ENCODE results near the gene ANKH. TPM values are rescaled to one million over a fixed set of nuclear protein-coding genes. Genes with fewer than 3 reads are reported as not detected.

ANKH gene
- total and polyA plus RNA-seq, 2 donors (not counting 1 experiment from before 2014, with no cell fraction given): 13.7 to 71.1 TPM

DNA sequence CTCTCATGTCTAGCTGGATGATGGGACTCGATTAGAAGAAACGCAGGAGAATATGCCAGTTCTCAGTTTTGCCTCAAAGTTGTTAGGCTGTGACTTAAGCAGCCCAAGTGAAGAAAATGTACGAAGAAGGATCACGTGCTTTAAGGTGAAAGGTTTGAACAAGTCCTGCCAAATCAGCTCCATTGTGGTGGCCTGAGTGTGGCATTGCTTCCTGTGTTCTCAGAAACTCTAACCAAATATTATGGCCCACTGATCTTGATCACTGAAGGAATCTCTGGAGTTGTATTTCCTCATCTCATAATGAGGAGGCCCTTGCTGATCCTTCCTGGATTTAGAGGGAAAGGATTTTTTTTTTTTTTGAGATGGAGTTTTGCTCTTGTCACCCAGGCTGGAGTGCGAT lies 163.0 kb downstream of the ANKH start:
- peaks cover 2 to 54% of the 10 kb centered on the region in 2 experiments for H3K36me3 ChIP-seq (replicated peaks in 1 of 2; ENCODE audit: control extremely low read depth in 1 of 2, control insufficient read depth in 1 of 2, extremely low read depth in 1 of 2, insufficient read depth in 2 of 2, low read length in 1 of 2)
- H4K20me1 ChIP-seq (ENCODE audit: control insufficient read depth, insufficient read depth, low read length, poor library complexity, severe bottlenecking): no peaks in the 10 kb centered on the region
- peaks cover 15 to 16% of the 10 kb centered on the region in 2 donors for H3K4me1 ChIP-seq (ENCODE audit: control insufficient read depth in 2 of 2, insufficient read depth in 2 of 2, low read length in 2 of 2)
- no peak for DNase-seq
- WGBS (ENCODE audit: insufficient coverage): 92% methylated on average over 4 of the region's 5 CpGs
- H3K27ac ChIP-seq (ENCODE audit: low read length in 2 of 2): peak overlapping the region in 1 of 2 donors; percentile 75
- POLR2A ChIA-PET: no interaction called here
- Mint-ChIP-seq H3K27ac (peak overlapping the region; percentile 39), H3K4me3 (no peak overlapping the region), H3K27me3 (no peaks in the 10 kb centered on the region), H3K9me3 (ENCODE audit: insufficient read depth) (no peaks in the 10 kb centered on the region), H3K4me1 (peaks cover 27% of the 10 kb centered on the region)
- H3K4me2 ChIP-seq (replicated peaks; ENCODE audit: low read depth, low read length, poor library complexity, severe bottlenecking): no peak overlapping the region
- no peak overlapping the region for H2AFZ ChIP-seq (ENCODE audit: insufficient read depth, low read depth, low read length, poor library complexity, severe bottlenecking)
- no peak for ATAC-seq (ENCODE audit: low read depth)
- H3K27me3 ChIP-seq (replicated peaks in 1 of 4; ENCODE audit: control extremely low read depth in 1 of 4, control insufficient read depth in 3 of 4, insufficient read depth in 4 of 4, low read length in 3 of 4): no peaks in the 10 kb centered on the region
- H3K79me2 ChIP-seq (ENCODE audit: control insufficient read depth, insufficient read depth, low read length): no peaks in the 10 kb centered on the region
- no peak overlapping the region for H3K9ac ChIP-seq (ENCODE audit: low read length)
- H3K9me3 ChIP-seq (ENCODE audit: control extremely low read depth in 1 of 3, control insufficient read depth in 2 of 3, insufficient read depth in 1 of 3, low read length in 2 of 3): no peaks in the 10 kb centered on the region
- no peak overlapping the region for H3K4me3 ChIP-seq (ENCODE audit: control extremely low read depth in 1 of 5, extremely low read depth in 1 of 5, insufficient read depth in 1 of 5, low read depth in 2 of 5, low read length in 4 of 5)
- CTCF ChIA-PET: interaction anchor here (0.7 to 4.4 kb wide), 3 partner anchors 19 to 249 kb away, joined by 3 to 24 read pairs (median 3); no protein-coding TSS in a partner anchor
- TF ChIP-seq, protein P1, sequence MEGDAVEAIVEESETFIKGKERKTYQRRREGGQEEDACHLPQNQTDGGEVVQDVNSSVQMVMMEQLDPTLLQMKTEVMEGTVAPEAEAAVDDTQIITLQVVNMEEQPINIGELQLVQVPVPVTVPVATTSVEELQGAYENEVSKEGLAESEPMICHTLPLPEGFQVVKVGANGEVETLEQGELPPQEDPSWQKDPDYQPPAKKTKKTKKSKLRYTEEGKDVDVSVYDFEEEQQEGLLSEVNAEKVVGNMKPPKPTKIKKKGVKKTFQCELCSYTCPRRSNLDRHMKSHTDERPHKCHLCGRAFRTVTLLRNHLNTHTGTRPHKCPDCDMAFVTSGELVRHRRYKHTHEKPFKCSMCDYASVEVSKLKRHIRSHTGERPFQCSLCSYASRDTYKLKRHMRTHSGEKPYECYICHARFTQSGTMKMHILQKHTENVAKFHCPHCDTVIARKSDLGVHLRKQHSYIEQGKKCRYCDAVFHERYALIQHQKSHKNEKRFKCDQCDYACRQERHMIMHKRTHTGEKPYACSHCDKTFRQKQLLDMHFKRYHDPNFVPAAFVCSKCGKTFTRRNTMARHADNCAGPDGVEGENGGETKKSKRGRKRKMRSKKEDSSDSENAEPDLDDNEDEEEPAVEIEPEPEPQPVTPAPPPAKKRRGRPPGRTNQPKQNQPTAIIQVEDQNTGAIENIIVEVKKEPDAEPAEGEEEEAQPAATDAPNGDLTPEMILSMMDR (IDR thresholded peaks at IDR 0.05): no peak
- no peak for TF ChIP-seq EZH2 (IDR thresholded peaks at IDR 0.05; ENCODE audit: borderline replicate concordance, insufficient read depth, low read depth, low read length, poor library complexity, severe bottlenecking)
- intact Hi-C loops (cut with micrococcal nuclease): no loop called here

DNA sequence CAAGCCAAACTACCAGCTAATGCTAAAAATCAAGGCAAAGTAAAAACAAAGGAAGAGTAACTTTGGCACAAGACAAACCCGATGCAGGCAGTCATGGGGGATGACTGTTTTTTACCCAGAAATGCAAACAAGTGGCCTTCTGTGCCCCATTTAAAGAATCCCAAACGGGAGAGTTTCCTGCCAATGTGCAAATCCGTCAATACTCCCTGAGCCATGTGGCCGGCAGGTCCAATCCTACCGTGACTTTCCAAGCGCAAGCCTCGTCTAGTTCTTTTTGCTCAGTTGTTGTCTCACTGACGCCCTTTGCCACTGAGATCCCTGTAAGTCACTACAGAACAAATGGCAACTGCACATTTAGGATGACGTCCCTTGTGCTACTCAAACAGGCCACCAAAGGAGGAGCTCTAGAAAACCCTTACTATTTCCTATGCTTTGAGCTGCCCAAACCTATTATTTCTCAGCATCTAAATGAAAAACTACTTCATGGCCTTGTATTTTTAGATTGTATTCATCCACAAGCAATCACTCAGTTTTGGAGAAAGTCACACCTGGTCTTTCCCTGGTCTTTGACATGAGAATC lies 163.7 kb downstream of the ANKH start:
- Mint-ChIP-seq H3K27me3 (no peaks in the 10 kb centered on the region), H3K9me3 (ENCODE audit: insufficient read depth) (no peaks in the 10 kb centered on the region), H3K4me1 (peaks cover 27% of the 10 kb centered on the region), H3K4me3 (no peak overlapping the region), H3K27ac (peak overlapping the region; percentile 57)
- DNase-seq (no peak), ATAC-seq (ENCODE audit: low read depth) (no peak)
- ChIA-PET POLR2A (no interaction called here), CTCF (interaction anchor here (0.7 to 4.4 kb wide), 3 partner anchors 19 to 249 kb away, joined by 3 to 24 read pairs (median 3); no protein-coding TSS in a partner anchor)
- intact Hi-C loops (cut with micrococcal nuclease): no loop called here
- WGBS (ENCODE audit: insufficient coverage): 100% methylated on average over 9 of the region's 9 CpGs
- peaks cover 15 to 16% of the 10 kb centered on the region in 2 donors for H3K4me1 ChIP-seq (ENCODE audit: control insufficient read depth in 2 of 2, insufficient read depth in 2 of 2, low read length in 2 of 2)
- no peak overlapping the region for H2AFZ ChIP-seq (ENCODE audit: insufficient read depth, low read depth, low read length, poor library complexity, severe bottlenecking)
- no peak overlapping the region for H3K4me3 ChIP-seq (ENCODE audit: control extremely low read depth in 1 of 5, extremely low read depth in 1 of 5, insufficient read depth in 1 of 5, low read depth in 2 of 5, low read length in 4 of 5)
- no peaks in the 10 kb centered on the region for H4K20me1 ChIP-seq (ENCODE audit: control insufficient read depth, insufficient read depth, low read length, poor library complexity, severe bottlenecking)
- peak overlapping the region; percentile 2 to 75 for H3K27ac ChIP-seq (ENCODE audit: low read length in 2 of 2)
- peaks cover 2 to 52% of the 10 kb centered on the region in 2 experiments for H3K36me3 ChIP-seq (replicated peaks in 1 of 2; ENCODE audit: control extremely low read depth in 1 of 2, control insufficient read depth in 1 of 2, extremely low read depth in 1 of 2, insufficient read depth in 2 of 2, low read length in 1 of 2)
- no peak overlapping the region for H3K4me2 ChIP-seq (replicated peaks; ENCODE audit: low read depth, low read length, poor library complexity, severe bottlenecking)
- H3K27me3 ChIP-seq (replicated peaks in 1 of 4; ENCODE audit: control extremely low read depth in 1 of 4, control insufficient read depth in 3 of 4, insufficient read depth in 4 of 4, low read length in 3 of 4): no peaks in the 10 kb centered on the region
- H3K9ac ChIP-seq (ENCODE audit: low read length): no peak overlapping the region
- H3K9me3 ChIP-seq (ENCODE audit: control extremely low read depth in 1 of 3, control insufficient read depth in 2 of 3, insufficient read depth in 1 of 3, low read length in 2 of 3): no peaks in the 10 kb centered on the region
- no peak for TF ChIP-seq EZH2 (IDR thresholded peaks at IDR 0.05; ENCODE audit: borderline replicate concordance, insufficient read depth, low read depth, low read length, poor library complexity, severe bottlenecking)
- TF ChIP-seq, protein P1 (IDR thresholded peaks at IDR 0.05): no peak
- H3K79me2 ChIP-seq (ENCODE audit: control insufficient read depth, insufficient read depth, low read length): no peaks in the 10 kb centered on the region
